Psoas muscle (tissue), 8 donors: ENCODE measurements around the gene ZBTB16. TPM values are rescaled to one million over a fixed set of nuclear protein-coding genes. Genes with fewer than 3 reads are reported as not detected.

Experiments used
- ATAC-seq, 4 donors: fragments of 200-7000 bp; cut with Tn5 transposase; one replicate each; pipeline ENCODE4 v1.9.1; 2020; ENCODE audit warnings: moderate library complexity in 3 of 4, mild to moderate bottlenecking in 2 of 4
- DNase-seq, 2 donors: peaks; one replicate each; pipeline ENCODE4 v3.0.0-alpha.2; 2020
- H3K27ac ChIP-seq: fragments of 200-600 bp; one replicate; pipeline ENCODE4 v1.8.0; 2022
- H3K27me3 ChIP-seq, 3 donors: fragments of 200-600 bp in 1 of 3; one replicate each; pipeline versions ENCODE4 v1.6.1 to v1.8.0; 2013 to 2022; ENCODE audit warnings: low read length in 2 of 3, mild to moderate bottlenecking in 2 of 3, moderate library complexity in 1 of 3; ENCODE audit not compliant: insufficient read depth in 3 of 3
- H3K36me3 ChIP-seq, 2 donors: fragments of 200-600 bp in 1 of 2; one replicate each; pipeline versions ENCODE4 v1.6.1 to v1.8.0; 2013 to 2022; ENCODE audit warnings: low read depth in 1 of 2, mild to moderate bottlenecking in 1 of 2, moderate library complexity in 1 of 2; ENCODE audit not compliant: insufficient read depth in 1 of 2
- H3K4me1 ChIP-seq: fragments of 200-600 bp; one replicate; pipeline ENCODE4 v1.8.0; 2022
- H3K4me3 ChIP-seq: fragments of 200-600 bp; one replicate; pipeline ENCODE4 v1.8.0; 2022; ENCODE audit warnings: mild to moderate bottlenecking
- H3K9me3 ChIP-seq: fragments of 200-600 bp; one replicate; pipeline ENCODE4 v1.8.0; 2022
- WGBS, 3 donors: extraction: QIAGEN DNeasy Blood & Tissue Kit; methylation state at CpG; one replicate each; pipeline versions ENCODE4 v1.1.6 to v1.1.7; 2013; 5-methylcytosine and 5-hydroxymethylcytosine counted together
- intact Hi-C, 2 donors: fragments of 100-400 bp; cut with DNase I; formaldehyde crosslinking; loops; one replicate each; pipeline versions ENCODE4 v1.11.0 to v1.14.2; 2022
- polyA plus RNA-seq, 3 donors: library from polyadenylated mRNA; stranded (reverse); fragments of 200-250 nt; gene quantifications; one replicate each; pipeline ENCODE4 v1.2.3, GENCODE V29; 2013
- total RNA-seq, 4 donors: library from RNA; stranded (reverse); fragmentation: NEBNext Ultra II Directional in 2 of 4; extraction: Animal tissue kit (Norgen Biotek cat#: 25700) in 2 of 4; gene quantifications; one replicate each; pipeline versions ENCODE4 v1.2.1 to v1.2.4, GENCODE V29; 2021 to 2023
- TF ChIP-seq, protein P1 (sequence below): fragments of 200-600 bp; IDR thresholded peaks from one replicate; pipeline ENCODE4 v1.8.0; 2022; ENCODE audit warnings: antibody characterized with exemption
- donor health status: healthy with polysubstance abuse.
- donor health status: DM: no; HTN: no; CAD: no; lungs with moderate emphysema.
- donor health status: Bipolar disorder and iron deficiency.
- donor health status: healthy.
- donor health status: DM: yes; HTN: yes; CAD: no.
- donor health status: DM: no; HTN: no; CAD: no.
- donor health status: DM: no; HTN: no; CAD: no.
- donor health status: DM: yes; HTN: yes; CAD: no.

Gene ZBTB16
- total and polyA plus RNA-seq, 7 donors, result 11.7 to 299 (median 89.8) TPM

DNA sequence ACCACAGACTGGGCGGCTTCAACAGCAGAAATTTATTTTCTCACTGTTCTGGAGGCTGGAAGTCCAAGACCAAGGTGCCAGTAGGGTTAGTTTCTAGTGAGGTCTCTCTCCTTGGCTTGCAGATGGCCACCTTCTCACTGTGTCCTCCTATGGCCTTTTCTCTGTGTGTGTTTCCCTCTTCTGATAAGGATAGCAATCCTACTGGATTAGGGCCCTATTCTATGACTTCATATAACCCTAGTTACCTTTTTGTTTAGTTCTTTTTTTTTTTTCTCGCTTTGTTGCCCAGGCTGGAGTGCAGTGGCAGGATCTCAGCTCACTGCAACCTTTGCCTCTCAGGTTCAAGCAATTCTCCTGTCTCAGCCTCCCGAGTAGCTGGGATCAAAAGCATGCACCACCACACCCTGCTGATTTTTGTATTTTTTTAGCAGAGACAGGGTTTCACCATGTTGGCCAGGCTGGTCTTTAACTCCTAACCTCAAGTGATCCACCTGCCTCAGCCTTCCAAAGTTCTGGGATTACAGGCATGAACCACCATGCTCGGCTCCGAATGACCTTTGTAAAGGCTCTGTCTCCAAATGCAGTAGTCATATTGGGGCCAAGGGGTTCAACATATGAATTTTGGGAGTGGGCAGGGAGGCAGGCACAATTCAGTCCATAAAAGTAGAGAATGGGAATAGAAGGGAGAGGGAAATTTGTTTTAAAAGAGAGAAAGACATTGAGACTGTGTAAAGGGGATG, 211.2 kb downstream of the ZBTB16 start:
- intact Hi-C loops, result no loop called here
- WGBS, 3 donors, result 92 to 94% (median 92%) methylated on average over 5 of the region's 5 CpGs
- peaks cover 0 to 3% (median 0%) of the 10 kb centered on the region in 3 donors for H3K27me3 ChIP-seq
- H3K4me1 ChIP-seq, result no peaks in the 10 kb centered on the region
- TF ChIP-seq, protein P1, sequence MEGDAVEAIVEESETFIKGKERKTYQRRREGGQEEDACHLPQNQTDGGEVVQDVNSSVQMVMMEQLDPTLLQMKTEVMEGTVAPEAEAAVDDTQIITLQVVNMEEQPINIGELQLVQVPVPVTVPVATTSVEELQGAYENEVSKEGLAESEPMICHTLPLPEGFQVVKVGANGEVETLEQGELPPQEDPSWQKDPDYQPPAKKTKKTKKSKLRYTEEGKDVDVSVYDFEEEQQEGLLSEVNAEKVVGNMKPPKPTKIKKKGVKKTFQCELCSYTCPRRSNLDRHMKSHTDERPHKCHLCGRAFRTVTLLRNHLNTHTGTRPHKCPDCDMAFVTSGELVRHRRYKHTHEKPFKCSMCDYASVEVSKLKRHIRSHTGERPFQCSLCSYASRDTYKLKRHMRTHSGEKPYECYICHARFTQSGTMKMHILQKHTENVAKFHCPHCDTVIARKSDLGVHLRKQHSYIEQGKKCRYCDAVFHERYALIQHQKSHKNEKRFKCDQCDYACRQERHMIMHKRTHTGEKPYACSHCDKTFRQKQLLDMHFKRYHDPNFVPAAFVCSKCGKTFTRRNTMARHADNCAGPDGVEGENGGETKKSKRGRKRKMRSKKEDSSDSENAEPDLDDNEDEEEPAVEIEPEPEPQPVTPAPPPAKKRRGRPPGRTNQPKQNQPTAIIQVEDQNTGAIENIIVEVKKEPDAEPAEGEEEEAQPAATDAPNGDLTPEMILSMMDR, result no peak
- no peak overlapping the region for H3K27ac ChIP-seq
- DNase-seq (no peak), ATAC-seq (no peak)
- no peaks in the 10 kb centered on the region for H3K36me3 ChIP-seq
- H3K9me3 ChIP-seq, result no peaks in the 10 kb centered on the region
- H3K4me3 ChIP-seq, result no peak overlapping the region

DNA sequence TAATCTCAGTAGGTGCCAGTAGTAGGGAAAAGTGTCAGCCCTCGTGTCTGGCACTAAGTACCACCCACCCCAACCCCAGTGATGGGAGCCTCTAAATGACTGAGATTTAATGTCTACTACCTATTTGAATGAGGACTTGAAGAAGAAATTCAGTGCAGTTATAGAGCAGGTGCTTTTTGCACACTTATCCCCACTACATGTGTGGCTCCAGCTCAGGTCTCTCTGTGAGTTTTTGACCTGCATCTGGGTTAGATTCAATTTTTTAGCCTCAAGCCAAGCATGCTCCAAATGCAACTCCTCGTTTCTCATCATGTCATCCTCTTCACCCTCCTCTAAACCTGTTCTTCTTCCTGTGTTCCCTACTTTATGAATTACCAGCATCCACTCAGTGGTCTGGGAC, 211.8 kb downstream of the ZBTB16 start:
- 80 to 82% (median 81%) methylated on average over 2 of the region's 2 CpGs for WGBS, 3 donors
- ATAC-seq, result no peak
- Histone ChIP-seq H3K27me3 (peaks cover 0 to 3% (median 0%) of the 10 kb centered on the region in 3 donors), H3K36me3 (no peaks in the 10 kb centered on the region), H3K27ac (no peak overlapping the region), H3K4me1 (no peaks in the 10 kb centered on the region), H3K4me3 (no peak overlapping the region), H3K9me3 (no peaks in the 10 kb centered on the region)
- intact Hi-C loops, result no loop called here
- no peak for DNase-seq
- TF ChIP-seq, protein P1, result no peak

DNA sequence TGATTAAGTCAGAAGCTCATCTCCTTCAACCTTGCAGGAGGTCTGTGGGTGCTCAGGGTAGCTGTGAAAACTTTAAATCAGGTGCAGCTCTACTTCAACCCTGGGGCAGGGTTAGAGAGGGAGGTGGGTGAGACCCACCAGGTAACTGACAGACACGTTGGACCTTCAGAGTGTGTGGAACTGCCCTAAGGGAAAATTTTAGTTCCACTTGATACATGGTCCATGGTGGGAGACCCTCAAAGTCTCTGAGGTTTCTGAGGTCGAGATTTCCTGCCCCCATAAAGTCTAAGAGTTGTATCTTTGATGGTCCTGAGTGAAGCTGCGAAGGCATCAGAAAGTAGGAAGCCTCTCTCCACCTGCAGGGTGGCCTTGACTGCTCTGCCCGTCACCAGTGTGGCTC, 212.8 kb downstream of the ZBTB16 start:
- Histone ChIP-seq H3K27me3 (peaks cover 0 to 3% (median 0%) of the 10 kb centered on the region in 3 donors), H3K27ac (no peak overlapping the region), H3K4me1 (no peaks in the 10 kb centered on the region), H3K9me3 (no peaks in the 10 kb centered on the region), H3K4me3 (no peak overlapping the region), H3K36me3 (no peaks in the 10 kb centered on the region)
- ATAC-seq, result no peak
- 81 to 87% (median 85%) methylated on average over 4 of the region's 4 CpGs for WGBS, 3 donors
- TF ChIP-seq, protein P1, result no peak
- DNase-seq, result no peak
- intact Hi-C loops, result no loop called here

DNA sequence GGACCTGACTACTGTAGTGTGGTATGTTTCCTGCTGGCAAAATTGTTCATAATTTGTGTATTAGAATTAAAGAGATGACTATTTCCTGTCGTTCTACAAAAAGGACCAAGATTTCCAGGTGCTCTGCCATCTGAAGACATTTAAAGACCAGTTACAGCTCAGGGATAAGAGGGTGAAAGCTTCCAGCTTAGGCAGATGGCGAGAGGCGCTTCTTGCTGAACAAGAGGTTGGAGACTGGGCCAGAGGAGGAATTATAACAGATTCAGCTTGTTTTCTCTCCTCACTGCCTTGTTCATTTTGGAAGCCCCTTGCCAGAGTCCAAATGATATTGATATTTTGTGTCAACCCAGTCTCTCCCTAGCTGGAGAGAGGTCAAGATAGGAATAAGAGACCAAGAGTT, 213.6 kb downstream of the ZBTB16 start:
- no peak for ATAC-seq
- WGBS, 3 donors, result 88 to 93% (median 90%) methylated on average over 3 of the region's 3 CpGs
- H3K4me1 ChIP-seq, result no peaks in the 10 kb centered on the region
- H3K27me3 ChIP-seq, result peaks cover 0 to 3% (median 0%) of the 10 kb centered on the region in 3 donors
- intact Hi-C loops, result no loop called here
- H3K36me3 ChIP-seq, result no peaks in the 10 kb centered on the region
- no peak overlapping the region for H3K4me3 ChIP-seq
- H3K9me3 ChIP-seq, result no peaks in the 10 kb centered on the region
- no peak for DNase-seq
- H3K27ac ChIP-seq, result no peak overlapping the region
- TF ChIP-seq, protein P1, result no peak
